GM12878 (cell line): ENCODE data around the gene LYRM4. TPM values are rescaled to one million over a fixed set of nuclear protein-coding genes. Genes with fewer than 3 reads are reported as not detected.

Experiments used
- CHD2 ChIP-seq: IDR thresholded peaks from 2 replicates; pipeline ENCODE4 v1.6.1; 2011; ENCODE audit warnings: low read depth, low read length, improper control_type of control experiment, borderline replicate concordance
- CREB1 ChIP-seq: IDR thresholded peaks from 2 replicates; pipeline ENCODE4 v1.6.1; 2012; ENCODE audit warnings: low read depth, mild to moderate bottlenecking, inconsistent platforms
- ELK1 ChIP-seq: IDR thresholded peaks from 2 replicates; pipeline ENCODE4 v1.6.1; 2012; ENCODE audit warnings: low read depth, low read length, improper control_type of control experiment
- JUNB ChIP-seq: IDR thresholded peaks from 2 replicates; pipeline ENCODE4 v1.6.1; 2016; ENCODE audit warnings: antibody characterized with exemption, mild to moderate bottlenecking
- LARP7 ChIP-seq: fragments of 450-650 bp; IDR thresholded peaks from 2 replicates; pipeline ENCODE4 v1.6.1; 2017; ENCODE audit warnings: mild to moderate bottlenecking
- MAX ChIP-seq: IDR thresholded peaks from 2 replicates; pipeline ENCODE4 v1.6.1; 2012; ENCODE audit warnings: low read depth, low read length, improper control_type of control experiment
- NFYA ChIP-seq: IDR thresholded peaks from 2 replicates; pipeline ENCODE4 v1.6.1; 2011; ENCODE audit warnings: low read depth, mild to moderate bottlenecking, low read length, improper control_type of control experiment, borderline replicate concordance
- PAX5 ChIP-seq: IDR thresholded peaks from 2 replicates; pipeline ENCODE4 v1.6.1; 2011; ENCODE audit warnings: low read depth, low read length, borderline replicate concordance
- RAD21 ChIP-seq: IDR thresholded peaks from 2 replicates; pipeline ENCODE4 v1.6.1; 2011; ENCODE audit warnings: mild to moderate bottlenecking, low read depth, low read length, moderate library complexity; ENCODE audit not compliant: insufficient read depth
- RFX5 ChIP-seq: IDR thresholded peaks from 2 replicates; pipeline ENCODE4 v1.6.1; 2011; ENCODE audit warnings: low read depth, low read length, improper control_type of control experiment
- SRF ChIP-seq, 2 experiments: IDR thresholded peaks; 2 replicates each; pipeline ENCODE4 v1.6.1; 2011; ENCODE audit warnings: low read depth in 2 of 2, low read length in 2 of 2, mild to moderate bottlenecking in 1 of 2, moderate library complexity in 1 of 2
- USF1 ChIP-seq: IDR thresholded peaks from 2 replicates; pipeline ENCODE4 v1.6.1; 2011; ENCODE audit warnings: borderline replicate concordance, low read depth, mild to moderate bottlenecking, moderate library complexity, mixed read lengths, low read length; ENCODE audit not compliant: insufficient read depth; ENCODE audit errors: extremely low read length
- YY1 ChIP-seq: IDR thresholded peaks from 2 replicates; pipeline ENCODE4 v1.6.1; 2011; ENCODE audit warnings: low read depth, mild to moderate bottlenecking, low read length
- ZBTB4 ChIP-seq: fragments of 450-650 bp; formaldehyde crosslinking; IDR thresholded peaks from 2 replicates; pipeline ENCODE4 v1.4.0; 2022; ENCODE audit warnings: mild to moderate bottlenecking, moderate library complexity
- polyA plus RNA-seq, 11 experiments: library from polyadenylated mRNA; depleted of rRNA in 4 of 11; unstranded in 6 of 11; stranded (reverse) in 5 of 11; fragments of >200 nt; fragmentation: Nextera tagmentation in 4 of 11; fragmentation: Illumina TruSeq in 1 of 11; extraction: Ambion mirVana in 4 of 11; extraction: Trizol in 1 of 11; gene quantifications; 1 replicate in 1 of 11; 2 replicates in 10 of 11; pipeline versions ENCODE4 v1.2.1 to v1.2.3, GENCODE V29; 2011 to 2016; ENCODE audit warnings: inconsistent platforms in 2 of 11, missing spikeins in 2 of 11, low read depth in 1 of 11
- total RNA-seq, 4 experiments: library from RNA; depleted of rRNA in 3 of 4; stranded (reverse); fragments of >200 nt in 3 of 4; fragmentation: Illumina TruSeq in 1 of 4; extraction: Trizol in 1 of 4; gene quantifications; 2 replicates each; pipeline versions ENCODE4 v1.2.1 to v1.2.3, GENCODE V29; 2013 to 2021

LYRM4 gene
- total and polyA plus RNA-seq, 10 of the 15 experiments (the other 5 are each of a cell fraction or from before 2014, with no cell fraction given): 32.7 to 66.8 (median 44.0) TPM

- TF ChIP-seq ZBTB4 (no peak), NFYA (no peak), YY1 (no peak), ELK1 (no peak), SRF (IDR thresholded peaks at IDR 0.05; ENCODE audit: low read depth in 2 of 2, low read length in 2 of 2) (no peak), JUNB (no peak), MAX (no peak), USF1 (no peak), PAX5 (no peak), LARP7 (no peak), RAD21 (no peak), CHD2 (no peak), CREB1 (no peak), RFX5 (no peak)
Observed at GRCh38 chr6:5286780-5287179, 26.0 kb upstream of the LYRM4 start (continued).
